HEK293 (cell line): Measurements from ENCODE around the gene MEIKIN.
A peak's percentile ranks its signal among the peaks of the same experiment; 100 is the strongest.

Source experiments
- BCL11B ChIP-seq: fragments of 450-650 bp; formaldehyde crosslinking; IDR thresholded peaks from 2 replicates; pipeline ENCODE4 v1.5.1; 2016; ENCODE audit warnings: low read depth, missing biosample characterization, missing genetic modification characterization
- GFI1B ChIP-seq: fragments of 450-650 bp; formaldehyde crosslinking; IDR thresholded peaks from 2 replicates; pipeline ENCODE4 v1.5.1; 2016; ENCODE audit warnings: missing biosample characterization, missing genetic modification characterization
- GLI4 ChIP-seq: fragments of 450-650 bp; formaldehyde crosslinking; IDR thresholded peaks from 2 replicates; pipeline ENCODE4 v1.5.1; 2016; ENCODE audit warnings: missing biosample characterization, missing genetic modification characterization
- HOXC10 ChIP-seq: sonication (generic); formaldehyde crosslinking; IDR thresholded peaks from 2 replicates; pipeline ENCODE4 v1.8.1; 2023; ENCODE audit warnings: mild to moderate bottlenecking, missing genetic modification reagents
- KLF7 ChIP-seq: fragments of 450-650 bp; formaldehyde crosslinking; IDR thresholded peaks from 2 replicates; pipeline ENCODE4 v1.5.1; 2016; ENCODE audit warnings: missing biosample characterization, missing genetic modification characterization, borderline replicate concordance
- KLF9 ChIP-seq: fragments of 450-650 bp; formaldehyde crosslinking; IDR thresholded peaks from 2 replicates; pipeline ENCODE4 v1.5.1; 2016; ENCODE audit warnings: missing biosample characterization, missing genetic modification characterization, low read depth
- OVOL3 ChIP-seq: fragments of 450-650 bp; formaldehyde crosslinking; IDR thresholded peaks from 2 replicates; pipeline ENCODE4 v1.5.1; 2016; ENCODE audit warnings: missing biosample characterization, missing genetic modification characterization
- SALL2 ChIP-seq: fragments of 450-650 bp; formaldehyde crosslinking; IDR thresholded peaks from 2 replicates; pipeline ENCODE4 v1.5.0; 2017; ENCODE audit warnings: missing biosample characterization, mild to moderate bottlenecking, missing genetic modification characterization, borderline replicate concordance
- SP3 ChIP-seq: fragments of 450-650 bp; formaldehyde crosslinking; IDR thresholded peaks from 2 replicates; pipeline ENCODE4 v1.5.1; 2016; ENCODE audit warnings: missing biosample characterization, missing genetic modification characterization
- TCF7L2 ChIP-seq: IDR thresholded peaks from 2 replicates; pipeline ENCODE4 v1.6.1; 2011; ENCODE audit warnings: low read depth, mild to moderate bottlenecking, inconsistent platforms, low read length, moderate library complexity, borderline replicate concordance
- ZFP3 ChIP-seq: fragments of 450-650 bp; formaldehyde crosslinking; IDR thresholded peaks from 2 replicates; pipeline ENCODE4 v1.5.1; 2016; ENCODE audit warnings: low read depth, missing biosample characterization, missing genetic modification characterization
- ZNF133 ChIP-seq: fragments of 450-650 bp; formaldehyde crosslinking; IDR thresholded peaks from 2 replicates; pipeline ENCODE4 v1.5.1; 2016; ENCODE audit warnings: missing biosample characterization, missing genetic modification characterization
- ZNF2 ChIP-seq: fragments of 450-650 bp; formaldehyde crosslinking; IDR thresholded peaks from 2 replicates; pipeline ENCODE4 v1.5.1; 2016; ENCODE audit warnings: missing biosample characterization, missing genetic modification characterization
- ZNF221 ChIP-seq: fragments of 450-650 bp; formaldehyde crosslinking; IDR thresholded peaks from 2 replicates; pipeline ENCODE4 v1.5.1; 2017; ENCODE audit warnings: missing biosample characterization, missing genetic modification characterization, borderline replicate concordance
- ZNF23 ChIP-seq: fragments of 450-650 bp; formaldehyde crosslinking; IDR thresholded peaks from 2 replicates; pipeline ENCODE4 v1.5.1; 2016; ENCODE audit warnings: missing biosample characterization, missing genetic modification characterization, borderline replicate concordance
- ZNF404 ChIP-seq: fragments of 450-650 bp; formaldehyde crosslinking; IDR thresholded peaks from 2 replicates; pipeline ENCODE4 v1.5.1; 2017; ENCODE audit warnings: missing biosample characterization, missing genetic modification characterization
- ZNF660 ChIP-seq: fragments of 450-650 bp; IDR thresholded peaks from 2 replicates; pipeline ENCODE4 v1.5.1; 2018; ENCODE audit warnings: missing biosample characterization, mild to moderate bottlenecking, missing genetic modification characterization
- ZNF707 ChIP-seq: fragments of 450-650 bp; formaldehyde crosslinking; IDR thresholded peaks from 2 replicates; pipeline ENCODE4 v1.5.1; 2016; ENCODE audit warnings: missing biosample characterization, missing genetic modification characterization
- ZNF785 ChIP-seq: fragments of 450-650 bp; formaldehyde crosslinking; IDR thresholded peaks from 2 replicates; pipeline ENCODE4 v1.5.1; 2016; ENCODE audit warnings: missing biosample characterization, missing genetic modification characterization
- ZXDB ChIP-seq: fragments of 450-650 bp; formaldehyde crosslinking; IDR thresholded peaks from 2 replicates; pipeline ENCODE4 v1.5.1; 2016; ENCODE audit warnings: missing biosample characterization, missing genetic modification characterization
- TF ChIP-seq, protein P1 (sequence below): fragments of 450-650 bp; formaldehyde crosslinking; IDR thresholded peaks from 2 replicates; pipeline ENCODE4 v1.5.1; 2016; ENCODE audit warnings: missing biosample characterization, missing genetic modification characterization, low read depth
- TF ChIP-seq, protein P2 (sequence below): fragments of 450-650 bp; formaldehyde crosslinking; IDR thresholded peaks from 2 replicates; pipeline ENCODE4 v1.5.1; 2016; ENCODE audit warnings: missing biosample characterization, missing genetic modification characterization
- TF ChIP-seq, protein P3 (sequence below): fragments of 450-650 bp; formaldehyde crosslinking; IDR thresholded peaks from 2 replicates; pipeline ENCODE4 v1.5.1; 2017; ENCODE audit warnings: missing biosample characterization, missing genetic modification characterization
- TF ChIP-seq, protein P4 (sequence below): fragments of 450-650 bp; formaldehyde crosslinking; IDR thresholded peaks from 2 replicates; pipeline ENCODE4 v1.5.1; 2017; ENCODE audit warnings: missing biosample characterization, mild to moderate bottlenecking, missing genetic modification characterization, moderate library complexity
- TF ChIP-seq, protein P5 (sequence below): fragments of 450-650 bp; formaldehyde crosslinking; IDR thresholded peaks from 2 replicates; pipeline ENCODE4; 2016; ENCODE audit warnings: missing biosample characterization, missing genetic modification characterization
- TF ChIP-seq, protein P6 (sequence below): fragments of 450-650 bp; formaldehyde crosslinking; IDR thresholded peaks from 2 replicates; pipeline ENCODE4 v1.5.1; 2016; ENCODE audit warnings: missing biosample characterization, missing genetic modification characterization
- TF ChIP-seq, protein P7 (sequence below): fragments of 450-650 bp; formaldehyde crosslinking; IDR thresholded peaks from 2 replicates; pipeline ENCODE4 v1.5.1; 2016; ENCODE audit warnings: missing biosample characterization, missing genetic modification characterization

MEIKIN gene

DNA sequence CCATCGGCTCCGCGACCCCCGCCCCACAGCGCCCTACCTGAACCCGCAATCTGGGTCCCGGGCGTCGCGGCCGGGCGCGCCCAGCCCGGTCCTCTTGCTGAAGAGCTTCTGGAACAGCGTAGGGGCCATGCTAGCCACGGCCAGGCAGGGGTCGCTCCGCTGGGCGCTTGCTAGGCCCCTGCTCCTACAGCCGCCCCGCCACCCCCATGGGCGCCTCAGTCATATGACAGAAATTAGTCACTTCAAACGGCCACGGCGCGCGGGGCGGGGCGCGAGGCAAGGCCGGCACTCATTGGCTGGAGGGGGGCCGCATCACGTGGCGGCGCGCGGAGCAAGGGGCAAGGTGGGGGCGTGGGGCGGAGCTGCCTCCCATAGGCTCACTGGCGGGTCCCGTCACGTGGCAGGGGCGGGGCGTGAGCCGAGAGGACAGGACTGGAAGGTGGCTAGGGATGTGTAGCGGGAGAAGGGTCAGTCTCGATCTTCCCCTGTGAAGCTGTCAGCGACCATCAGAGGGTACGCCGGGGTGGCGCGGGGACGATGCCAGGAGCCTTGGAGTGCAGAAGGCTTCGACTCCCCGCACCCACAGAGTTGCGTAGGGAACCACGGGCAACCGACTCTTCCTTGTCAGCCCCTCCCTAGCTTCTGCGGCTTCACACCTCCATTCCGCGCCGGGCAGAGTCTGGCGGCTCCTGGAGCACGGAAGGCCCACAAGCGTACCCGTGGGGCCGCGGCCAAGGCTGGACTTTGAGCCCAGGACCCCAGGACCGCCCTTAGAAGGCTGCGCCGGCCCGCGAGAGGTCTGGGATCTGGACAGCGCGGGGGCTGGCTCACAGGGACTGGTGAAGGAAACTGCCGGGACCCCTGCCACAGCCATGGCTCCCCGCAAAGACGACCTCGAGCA lies 148.4 kb downstream of the MEIKIN start, which contains the start of gene FNIP1 (continued):
- TF ChIP-seq, protein P1, sequence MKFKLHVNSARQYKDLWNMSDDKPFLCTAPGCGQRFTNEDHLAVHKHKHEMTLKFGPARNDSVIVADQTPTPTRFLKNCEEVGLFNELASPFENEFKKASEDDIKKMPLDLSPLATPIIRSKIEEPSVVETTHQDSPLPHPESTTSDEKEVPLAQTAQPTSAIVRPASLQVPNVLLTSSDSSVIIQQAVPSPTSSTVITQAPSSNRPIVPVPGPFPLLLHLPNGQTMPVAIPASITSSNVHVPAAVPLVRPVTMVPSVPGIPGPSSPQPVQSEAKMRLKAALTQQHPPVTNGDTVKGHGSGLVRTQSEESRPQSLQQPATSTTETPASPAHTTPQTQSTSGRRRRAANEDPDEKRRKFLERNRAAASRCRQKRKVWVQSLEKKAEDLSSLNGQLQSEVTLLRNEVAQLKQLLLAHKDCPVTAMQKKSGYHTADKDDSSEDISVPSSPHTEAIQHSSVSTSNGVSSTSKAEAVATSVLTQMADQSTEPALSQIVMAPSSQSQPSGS (tag by site-specific recombination): no peak
- TF ChIP-seq, protein P2, sequence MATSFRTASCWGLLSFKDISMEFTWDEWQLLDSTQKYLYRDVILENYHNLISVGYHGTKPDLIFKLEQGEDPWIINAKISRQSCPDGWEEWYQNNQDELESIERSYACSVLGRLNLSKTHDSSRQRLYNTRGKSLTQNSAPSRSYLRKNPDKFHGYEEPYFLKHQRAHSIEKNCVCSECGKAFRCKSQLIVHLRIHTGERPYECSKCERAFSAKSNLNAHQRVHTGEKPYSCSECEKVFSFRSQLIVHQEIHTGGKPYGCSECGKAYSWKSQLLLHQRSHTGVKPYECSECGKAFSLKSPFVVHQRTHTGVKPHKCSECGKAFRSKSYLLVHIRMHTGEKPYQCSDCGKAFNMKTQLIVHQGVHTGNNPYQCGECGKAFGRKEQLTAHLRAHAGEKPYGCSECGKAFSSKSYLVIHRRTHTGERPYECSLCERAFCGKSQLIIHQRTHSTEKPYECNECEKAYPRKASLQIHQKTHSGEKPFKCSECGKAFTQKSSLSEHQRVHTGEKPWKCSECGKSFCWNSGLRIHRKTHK: no peak
- TF ChIP-seq KLF9 (tag by site-specific recombination): peak; percentile 67
- no peak for TF ChIP-seq HOXC10 (CRISPR knock-in tag)
- no peak for TF ChIP-seq GFI1B (tag by site-specific recombination)
- 0 out of 2 replicates have a peak, but pooled peaks have one; percentile 11 for TF ChIP-seq BCL11B
- no peak for TF ChIP-seq ZNF23 (tag by site-specific recombination)
- TF ChIP-seq ZNF785 (tag by site-specific recombination): 0 out of 2 replicates have a peak, but pooled peaks have one; percentile 30
- TF ChIP-seq ZXDB: peak; percentile 92
- TF ChIP-seq, protein P3, sequence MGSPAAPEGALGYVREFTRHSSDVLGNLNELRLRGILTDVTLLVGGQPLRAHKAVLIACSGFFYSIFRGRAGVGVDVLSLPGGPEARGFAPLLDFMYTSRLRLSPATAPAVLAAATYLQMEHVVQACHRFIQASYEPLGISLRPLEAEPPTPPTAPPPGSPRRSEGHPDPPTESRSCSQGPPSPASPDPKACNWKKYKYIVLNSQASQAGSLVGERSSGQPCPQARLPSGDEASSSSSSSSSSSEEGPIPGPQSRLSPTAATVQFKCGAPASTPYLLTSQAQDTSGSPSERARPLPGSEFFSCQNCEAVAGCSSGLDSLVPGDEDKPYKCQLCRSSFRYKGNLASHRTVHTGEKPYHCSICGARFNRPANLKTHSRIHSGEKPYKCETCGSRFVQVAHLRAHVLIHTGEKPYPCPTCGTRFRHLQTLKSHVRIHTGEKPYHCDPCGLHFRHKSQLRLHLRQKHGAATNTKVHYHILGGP (tag by site-specific recombination): no peak
- TF ChIP-seq ZNF133 (tag by site-specific recombination): no peak
- no peak for TF ChIP-seq ZNF707 (tag by site-specific recombination)
- TF ChIP-seq, protein P4, sequence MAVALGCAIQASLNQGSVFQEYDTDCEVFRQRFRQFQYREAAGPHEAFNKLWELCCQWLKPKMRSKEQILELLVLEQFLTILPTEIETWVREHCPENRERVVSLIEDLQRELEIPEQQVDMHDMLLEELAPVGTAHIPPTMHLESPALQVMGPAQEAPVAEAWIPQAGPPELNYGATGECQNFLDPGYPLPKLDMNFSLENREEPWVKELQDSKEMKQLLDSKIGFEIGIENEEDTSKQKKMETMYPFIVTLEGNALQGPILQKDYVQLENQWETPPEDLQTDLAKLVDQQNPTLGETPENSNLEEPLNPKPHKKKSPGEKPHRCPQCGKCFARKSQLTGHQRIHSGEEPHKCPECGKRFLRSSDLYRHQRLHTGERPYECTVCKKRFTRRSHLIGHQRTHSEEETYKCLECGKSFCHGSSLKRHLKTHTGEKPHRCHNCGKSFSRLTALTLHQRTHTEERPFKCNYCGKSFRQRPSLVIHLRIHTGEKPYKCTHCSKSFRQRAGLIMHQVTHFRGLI (tag by site-specific recombination): peak; percentile 82
- TF ChIP-seq, protein P5, sequence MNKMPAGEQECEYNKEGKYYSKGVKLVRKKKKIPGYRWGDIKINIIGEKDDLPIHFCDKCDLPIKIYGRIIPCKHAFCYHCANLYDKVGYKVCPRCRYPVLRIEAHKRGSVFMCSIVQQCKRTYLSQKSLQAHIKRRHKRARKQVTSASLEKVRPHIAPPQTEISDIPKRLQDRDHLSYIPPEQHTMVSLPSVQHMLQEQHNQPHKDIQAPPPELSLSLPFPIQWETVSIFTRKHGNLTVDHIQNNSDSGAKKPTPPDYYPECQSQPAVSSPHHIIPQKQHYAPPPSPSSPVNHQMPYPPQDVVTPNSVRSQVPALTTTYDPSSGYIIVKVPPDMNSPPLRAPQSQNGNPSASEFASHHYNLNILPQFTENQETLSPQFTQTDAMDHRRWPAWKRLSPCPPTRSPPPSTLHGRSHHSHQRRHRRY (tag by site-specific recombination): no peak
- TF ChIP-seq ZNF660 (tag by site-specific recombination): peak; percentile 83
- no peak for TF ChIP-seq ZNF221 (tag by site-specific recombination)
- no peak for TF ChIP-seq KLF7 (tag by site-specific recombination)
- 0 out of 2 replicates have a peak, but pooled peaks have one; percentile 60 for TF ChIP-seq GLI4 (tag by site-specific recombination)
- no peak for TF ChIP-seq SALL2 (tag by site-specific recombination)
- TF ChIP-seq, protein P6, sequence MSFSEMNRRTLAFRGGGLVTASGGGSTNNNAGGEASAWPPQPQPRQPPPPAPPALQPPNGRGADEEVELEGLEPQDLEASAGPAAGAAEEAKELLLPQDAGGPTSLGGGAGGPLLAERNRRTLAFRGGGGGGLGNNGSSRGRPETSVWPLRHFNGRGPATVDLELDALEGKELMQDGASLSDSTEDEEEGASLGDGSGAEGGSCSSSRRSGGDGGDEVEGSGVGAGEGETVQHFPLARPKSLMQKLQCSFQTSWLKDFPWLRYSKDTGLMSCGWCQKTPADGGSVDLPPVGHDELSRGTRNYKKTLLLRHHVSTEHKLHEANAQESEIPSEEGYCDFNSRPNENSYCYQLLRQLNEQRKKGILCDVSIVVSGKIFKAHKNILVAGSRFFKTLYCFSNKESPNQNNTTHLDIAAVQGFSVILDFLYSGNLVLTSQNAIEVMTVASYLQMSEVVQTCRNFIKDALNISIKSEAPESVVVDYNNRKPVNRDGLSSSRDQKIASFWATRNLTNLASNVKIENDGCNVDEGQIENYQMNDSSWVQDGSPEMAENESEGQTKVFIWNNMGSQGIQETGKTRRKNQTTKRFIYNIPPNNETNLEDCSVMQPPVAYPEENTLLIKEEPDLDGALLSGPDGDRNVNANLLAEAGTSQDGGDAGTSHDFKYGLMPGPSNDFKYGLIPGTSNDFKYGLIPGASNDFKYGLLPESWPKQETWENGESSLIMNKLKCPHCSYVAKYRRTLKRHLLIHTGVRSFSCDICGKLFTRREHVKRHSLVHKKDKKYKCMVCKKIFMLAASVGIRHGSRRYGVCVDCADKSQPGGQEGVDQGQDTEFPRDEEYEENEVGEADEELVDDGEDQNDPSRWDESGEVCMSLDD (tag by site-specific recombination): peak; percentile 81
- TF ChIP-seq ZFP3: no peak
- TF ChIP-seq OVOL3 (tag by site-specific recombination): no peak
- TF ChIP-seq ZNF404: no peak
- peak; percentile 90; the same call in 1 of the 2 replicates for TF ChIP-seq TCF7L2
- TF ChIP-seq, protein P7, sequence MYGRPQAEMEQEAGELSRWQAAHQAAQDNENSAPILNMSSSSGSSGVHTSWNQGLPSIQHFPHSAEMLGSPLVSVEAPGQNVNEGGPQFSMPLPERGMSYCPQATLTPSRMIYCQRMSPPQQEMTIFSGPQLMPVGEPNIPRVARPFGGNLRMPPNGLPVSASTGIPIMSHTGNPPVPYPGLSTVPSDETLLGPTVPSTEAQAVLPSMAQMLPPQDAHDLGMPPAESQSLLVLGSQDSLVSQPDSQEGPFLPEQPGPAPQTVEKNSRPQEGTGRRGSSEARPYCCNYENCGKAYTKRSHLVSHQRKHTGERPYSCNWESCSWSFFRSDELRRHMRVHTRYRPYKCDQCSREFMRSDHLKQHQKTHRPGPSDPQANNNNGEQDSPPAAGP (tag by site-specific recombination): peak; percentile 31
- TF ChIP-seq ZNF2 (tag by site-specific recombination): 0 out of 2 replicates have a peak, but pooled peaks have one; percentile 5
- TF ChIP-seq SP3 (tag by site-specific recombination): peak; percentile 98
